GM21367 (cell line): Measurements from ENCODE around the gene RASAL1.
"Not testable (repeated sequence)": the region's sequence is repeated elsewhere in the genome, so short reads cannot be mapped to it uniquely, and the experiment has no call there.

ENCODE experiments used
- ATAC-seq: cut with Tn5 transposase; IDR thresholded peaks from one replicate; pipeline ENCODE4 v1.9.1; 2021; ENCODE audit not compliant: unreplicated experiment

Gene RASAL1

GRCh38 chr12:113142173-113142885, 6.8 kb upstream of the RASAL1 start:
- no peak for ATAC-seq

- ATAC-seq: not testable (repeated sequence)
These were observed 6.2 kb upstream of the RASAL1 start for GRCh38 chr12:113141716-113142115.

GRCh38 chr12:113140706-113141105, 5.1 kb upstream of the RASAL1 start:
- ATAC-seq: no peak

GRCh38 chr12:113138826-113139225, 3.3 kb upstream of the RASAL1 start:
- no peak for ATAC-seq

GRCh38 chr12:113137861-113138783, 2.6 kb upstream of the RASAL1 start:
- ATAC-seq: no peak

DNA sequence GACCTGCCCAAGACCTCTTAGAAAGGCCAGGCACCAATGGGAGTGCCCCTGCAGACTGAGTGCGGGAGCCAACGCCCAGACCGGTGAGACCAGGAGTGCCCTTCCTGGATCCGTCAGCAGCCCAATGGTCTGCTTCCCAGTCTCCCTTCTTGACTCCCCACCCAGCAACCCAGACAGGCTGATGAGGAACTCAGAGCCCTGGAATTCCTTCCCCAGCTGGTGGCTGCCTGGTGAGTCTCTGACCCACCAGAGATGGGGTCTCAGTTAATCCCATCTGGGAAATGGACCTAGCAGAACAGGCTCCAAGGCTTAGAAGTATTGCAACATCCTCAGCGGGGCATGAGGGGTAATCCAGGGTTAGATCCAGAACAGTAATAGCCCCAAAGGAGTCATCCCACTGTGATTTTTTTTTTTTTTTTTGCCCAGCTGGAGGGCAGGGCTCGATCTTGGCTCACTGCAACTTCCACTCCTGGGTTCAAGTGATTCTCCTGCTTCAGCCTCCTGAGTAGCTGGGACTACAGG, 1.5 kb upstream of the RASAL1 start:
- no peak for ATAC-seq

DNA sequence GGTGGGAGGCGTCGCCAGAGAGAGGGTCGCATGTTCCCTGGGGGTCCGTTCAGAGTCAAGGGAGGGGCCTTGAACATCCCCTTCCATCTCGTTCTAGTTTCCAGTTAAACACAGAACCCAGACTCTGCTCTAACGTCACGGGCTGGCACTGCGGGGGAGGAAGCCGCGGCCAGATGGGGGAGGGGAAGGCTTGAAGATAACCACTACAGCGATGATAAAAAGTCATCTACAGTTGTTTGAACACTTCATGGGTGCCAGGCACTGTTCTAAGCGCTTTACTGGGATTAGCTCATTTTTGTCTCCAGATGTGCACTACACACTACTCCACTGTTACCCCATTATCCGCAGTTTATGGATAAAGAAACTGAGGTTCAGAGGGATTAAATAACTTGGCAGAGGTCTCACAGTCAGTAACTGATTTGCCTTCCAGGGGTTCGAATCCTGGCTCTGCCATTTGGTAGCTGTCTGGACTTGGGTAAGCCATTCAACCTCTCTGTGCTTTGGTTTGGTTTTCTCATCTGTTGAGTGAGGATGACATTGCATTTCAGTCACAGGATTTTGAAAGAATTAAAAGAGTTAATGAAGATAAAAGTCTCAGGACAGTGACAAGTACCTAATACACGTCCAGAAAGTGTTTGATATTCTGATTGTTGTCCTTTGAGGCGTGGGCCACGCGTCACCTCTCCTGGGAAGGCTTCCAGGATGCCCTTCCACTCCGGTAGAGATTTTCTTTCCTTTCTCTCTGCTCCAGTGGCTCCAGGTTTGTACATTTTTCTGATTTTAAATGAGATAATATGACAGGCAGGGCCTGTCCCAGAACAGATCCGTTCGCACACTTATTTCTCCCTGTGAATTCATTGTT, 798 bp upstream of the RASAL1 start:
- ATAC-seq: no peak

DNA sequence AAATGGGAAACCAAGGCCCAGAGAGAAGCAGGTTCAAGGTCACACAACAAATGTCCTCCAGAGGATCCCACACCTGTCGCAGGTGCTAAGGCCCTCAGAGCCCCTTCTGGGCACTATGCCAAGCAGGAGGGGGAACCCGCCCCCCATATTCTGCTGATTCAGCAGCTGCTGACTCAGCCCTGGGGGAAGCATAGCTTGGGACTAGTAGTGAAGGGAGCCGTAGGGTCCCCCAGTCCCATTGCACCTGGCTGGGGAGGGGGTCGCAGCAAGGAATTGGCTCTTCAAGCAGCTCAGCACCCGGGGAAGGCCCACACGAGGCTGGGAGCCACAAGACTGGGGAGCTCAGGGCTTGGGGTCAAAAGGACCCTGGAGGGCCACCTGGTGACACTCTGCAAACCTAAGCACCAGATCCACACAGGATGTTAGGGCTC, 1.0 kb downstream of the RASAL1 start:
- ATAC-seq: no peak

- no peak for ATAC-seq
These were observed 1.5 kb downstream of the RASAL1 start for GRCh38 chr12:113134071-113134470.

GRCh38 chr12:113133666-113134065, 1.9 kb downstream of the RASAL1 start:
- ATAC-seq: no peak

DNA sequence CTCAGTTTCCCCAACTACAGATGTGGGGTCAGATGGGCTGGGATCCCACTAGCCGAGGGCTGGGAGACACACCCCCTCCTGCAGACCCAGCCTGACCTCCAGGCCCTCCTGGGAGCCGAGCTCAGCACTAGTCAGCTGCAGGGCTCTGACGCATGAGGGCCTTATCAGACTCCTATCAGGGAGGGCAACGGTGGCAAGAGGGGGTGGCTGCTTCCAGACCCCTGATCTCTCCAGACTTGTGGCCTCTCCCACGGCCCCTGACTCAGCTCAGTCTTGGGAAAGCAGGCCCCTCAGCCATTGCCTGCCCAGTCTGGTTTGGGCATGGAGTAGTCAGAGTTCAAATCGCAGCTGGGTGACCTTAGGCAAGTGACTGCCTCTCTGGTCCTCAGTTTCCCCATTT, 2.5 kb downstream of the RASAL1 start:
- ATAC-seq: no peak

- no peak for ATAC-seq
These were observed 4.0 kb downstream of the RASAL1 start for GRCh38 chr12:113131556-113131955.

DNA sequence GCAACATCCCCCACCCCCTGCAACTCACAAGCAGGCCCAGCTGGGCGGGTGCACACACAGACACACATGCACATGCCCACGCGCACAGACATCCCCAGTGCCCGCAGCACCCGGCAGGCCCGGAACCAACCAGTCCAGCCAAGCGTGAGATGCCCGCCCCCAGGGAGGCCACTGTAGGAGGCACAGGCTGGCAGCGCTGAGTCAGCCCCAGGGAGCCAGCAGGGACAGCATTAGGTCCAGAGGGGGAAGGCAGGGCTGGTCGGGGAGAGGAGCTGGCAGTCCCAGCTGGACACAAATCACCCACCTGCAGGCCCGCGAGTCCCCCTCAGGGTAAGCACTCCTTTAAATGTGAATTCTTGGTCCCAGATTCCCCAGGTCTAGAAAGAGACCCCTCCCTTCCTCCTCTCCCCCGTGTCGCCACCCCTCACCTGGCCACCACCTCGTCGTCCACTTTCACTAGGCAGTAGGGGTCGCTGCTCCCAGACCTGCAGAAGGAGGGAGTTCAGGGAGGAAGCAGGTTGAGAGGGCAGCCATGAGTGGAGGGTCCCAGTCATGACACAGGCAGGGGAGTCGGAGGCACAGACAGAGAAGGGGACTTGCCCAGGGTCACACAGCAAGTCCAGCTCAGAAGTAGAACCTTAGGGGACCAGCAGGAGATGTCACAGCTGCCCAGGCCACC, 5.0 kb downstream of the RASAL1 start:
- no peak for ATAC-seq

DNA sequence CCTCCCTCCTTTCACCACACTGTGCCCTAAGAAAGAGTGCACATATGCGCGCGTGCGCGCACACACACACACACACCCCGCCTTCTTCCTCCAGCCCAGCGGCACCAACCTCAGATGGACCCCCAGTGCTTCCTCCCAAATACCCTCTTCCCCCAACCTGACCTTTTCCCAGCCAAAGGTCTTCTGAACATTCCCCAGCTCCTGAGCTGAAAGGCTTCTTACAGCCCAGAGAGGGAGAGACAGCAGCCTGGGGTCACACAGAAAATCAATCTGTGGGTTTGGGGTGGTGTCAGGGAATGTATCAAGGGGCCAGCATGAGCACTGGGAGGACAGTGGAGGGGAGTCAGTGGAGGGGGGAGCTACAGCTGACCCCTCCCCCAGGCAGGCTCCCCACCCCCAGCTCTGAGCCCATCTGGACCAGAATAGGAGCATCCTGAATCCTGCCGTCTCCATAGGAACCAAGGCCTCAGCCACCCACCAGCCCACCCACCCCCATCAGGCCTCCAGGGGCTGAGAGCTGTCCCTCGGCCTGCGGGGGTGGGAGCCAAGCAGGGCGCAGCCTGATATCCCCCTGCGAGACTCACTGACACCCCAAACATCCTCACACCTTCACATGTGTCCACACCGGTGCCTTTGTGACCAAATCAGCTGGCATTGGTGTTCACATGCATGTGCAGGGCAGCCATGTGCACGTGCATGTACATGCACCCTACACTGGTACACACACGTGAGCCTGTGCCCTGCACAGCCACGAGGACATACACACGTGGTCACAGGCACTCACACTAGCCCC, 5.7 kb downstream of the RASAL1 start:
- ATAC-seq: no peak

GRCh38 chr12:113128802-113129663, 6.5 kb downstream of the RASAL1 start:
- ATAC-seq: no peak

GRCh38 chr12:113127791-113128199, 7.8 kb downstream of the RASAL1 start:
- no peak for ATAC-seq

GRCh38 chr12:113120670-113121370, 14.7 kb downstream of the RASAL1 start:
- ATAC-seq: no peak
